A673 (cell line): Measurements from ENCODE around the gene CDK19.

ENCODE experiments used
- CTCF ChIP-seq: fragments of 300-800, 200-600 bp; sonication (generic); conservative IDR thresholded peaks from 2 replicates; pipeline ENCODE4 v1.5.1; 2017; ENCODE audit warnings: low read depth, mild to moderate bottlenecking, antibody characterized with exemption, low read length, moderate library complexity, mixed read lengths
- EZH2 ChIP-seq: fragments of 200-600 bp; sonication (generic); IDR thresholded peaks from 2 replicates; pipeline ENCODE4 v1.6.1; 2017; ENCODE audit warnings: borderline replicate concordance, low read depth, mild to moderate bottlenecking, mixed read lengths, antibody characterized with exemption, low read length; ENCODE audit not compliant: poor library complexity, severe bottlenecking

GRCh38 chr6:110635096-110635495, 180.2 kb downstream of the CDK19 start:
- TF ChIP-seq CTCF (no peak), EZH2 (no peak)
